Daoy (cell line): ENCODE data around the gene NT5C1B. TPM values are rescaled to one million over a fixed set of nuclear protein-coding genes. Genes with fewer than 3 reads are reported as not detected.

Experiments used
- DNase-seq: peaks from one replicate; pipeline ENCODE4 v3.0.0-alpha.2; 2015; ENCODE audit warnings: low read depth
- total RNA-seq: library from RNA; depleted of rRNA; stranded (reverse); fragments of >200 nt; shearing (Covaris generic); gene quantifications from 2 replicates; pipeline ENCODE4 v1.2.3, GENCODE V29; 2014

Gene NT5C1B
- total RNA-seq, 1 experiment from 2014 or later: not detected

DNA sequence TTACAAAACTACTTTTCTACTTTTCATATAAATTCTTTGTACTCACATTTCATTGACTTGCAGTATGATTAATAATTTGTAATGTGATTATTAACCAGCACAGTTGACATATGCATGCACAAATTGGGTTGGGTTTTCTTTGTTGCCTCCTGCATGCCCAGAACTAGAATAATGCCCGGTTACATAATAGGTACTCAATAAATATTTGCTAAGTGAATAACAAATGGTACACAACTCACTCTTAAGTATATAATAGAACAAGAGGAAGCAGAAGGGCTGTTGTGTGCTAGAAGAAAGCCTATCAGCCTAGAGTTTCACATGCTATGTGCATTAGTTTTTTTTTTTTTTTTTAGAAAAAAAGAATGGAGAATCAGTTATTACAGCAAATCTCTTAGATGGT is 38.2 kb downstream of the NT5C1B start:
- no peak for DNase-seq

DNA sequence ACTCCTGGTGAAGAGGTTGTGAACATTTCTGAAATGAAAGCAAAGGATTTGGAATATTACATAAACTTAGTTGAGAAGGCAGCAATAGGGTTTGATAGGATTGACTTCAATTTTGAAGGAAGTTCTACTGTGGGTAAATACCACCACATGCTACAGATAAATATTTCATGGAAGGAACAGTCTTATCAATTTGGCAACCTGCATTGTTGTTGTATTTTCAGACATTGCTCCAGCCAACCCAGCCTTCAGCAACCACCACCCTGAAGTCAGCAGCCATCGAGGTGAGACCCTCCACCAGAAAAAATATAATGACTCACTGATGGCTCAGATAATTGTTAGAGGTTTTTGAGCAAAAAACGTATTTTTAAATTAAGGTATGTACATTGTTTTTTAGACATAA is 38.9 kb downstream of the NT5C1B start:
- DNase-seq: no peak

DNA sequence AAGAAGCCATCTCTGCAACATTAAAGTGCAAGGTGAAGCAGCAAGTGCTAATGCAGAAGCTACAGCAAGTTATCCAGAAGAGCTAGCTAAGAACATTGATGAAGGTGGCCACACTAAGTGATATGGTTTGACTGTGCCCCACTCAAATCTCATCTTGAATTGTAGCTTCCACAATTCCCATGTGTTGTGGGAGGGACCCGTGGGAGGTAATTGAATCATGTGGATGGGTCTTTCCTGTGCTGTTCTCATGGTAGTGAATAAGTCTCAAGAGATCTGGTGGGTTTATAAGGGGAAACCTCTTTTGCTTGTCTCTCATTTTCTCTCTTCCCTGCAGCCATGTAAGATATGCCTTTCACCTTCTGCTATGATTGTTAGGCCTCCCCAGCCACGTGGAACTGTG is 40.3 kb downstream of the NT5C1B start:
- DNase-seq: no peak

DNA sequence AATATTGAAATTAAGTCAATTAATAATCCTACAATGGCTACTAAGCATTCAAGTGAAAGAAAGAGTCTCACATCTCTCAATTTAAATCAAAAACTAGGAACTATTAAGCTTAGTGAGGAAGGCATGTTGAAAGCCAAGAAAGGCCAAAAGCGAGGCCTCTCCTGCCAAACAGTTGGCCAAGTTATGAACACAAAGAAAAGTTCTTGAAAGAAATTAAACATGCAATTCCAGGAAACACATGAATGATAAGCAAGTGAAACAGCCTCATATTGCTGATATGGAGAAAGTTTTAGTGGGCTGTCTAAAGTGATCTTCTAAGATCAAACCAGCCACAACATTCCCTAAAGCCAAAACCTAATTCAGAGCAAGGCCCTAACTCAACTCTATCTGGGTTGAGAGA is 40.7 kb downstream of the NT5C1B start:
- no peak for DNase-seq

DNA sequence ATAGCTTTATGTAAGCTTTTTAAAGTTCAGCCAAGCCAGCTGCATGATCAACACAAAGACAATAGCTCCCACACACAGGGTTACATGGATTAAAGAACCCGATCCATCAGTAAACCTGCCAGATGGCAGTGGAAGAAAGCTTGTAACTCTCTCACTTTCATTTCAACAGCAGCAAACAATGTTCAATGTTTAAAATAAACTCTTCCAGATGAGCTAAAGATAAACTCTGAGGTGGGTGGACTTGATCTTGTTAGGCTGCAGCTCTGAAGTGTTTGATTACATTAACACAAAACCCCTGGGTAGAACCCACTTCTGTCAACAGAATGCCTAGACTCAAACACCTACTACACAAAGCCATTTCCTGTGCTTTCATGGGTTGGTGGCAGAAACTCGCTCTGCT is 42.8 kb downstream of the NT5C1B start:
- no peak for DNase-seq

DNA sequence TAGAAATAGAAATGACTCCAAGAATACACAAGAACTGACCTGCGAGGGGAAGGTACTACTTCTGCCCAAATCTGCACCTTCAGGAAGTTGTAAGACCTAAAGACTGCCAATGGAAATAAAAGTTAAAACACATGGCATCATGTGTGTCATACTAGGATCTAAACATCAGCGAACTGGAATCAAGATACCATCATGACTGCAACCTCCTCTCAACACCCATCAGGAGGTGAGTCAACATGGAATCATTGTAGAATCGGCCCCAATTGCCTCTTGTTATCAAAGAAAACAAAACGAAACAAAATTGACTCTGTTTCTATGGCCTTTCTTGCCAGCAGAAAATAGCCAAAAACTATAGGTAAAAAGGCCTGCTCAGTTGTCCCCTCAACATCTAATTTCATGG is 44.0 kb downstream of the NT5C1B start:
- peak; percentile 61 for DNase-seq

DNA sequence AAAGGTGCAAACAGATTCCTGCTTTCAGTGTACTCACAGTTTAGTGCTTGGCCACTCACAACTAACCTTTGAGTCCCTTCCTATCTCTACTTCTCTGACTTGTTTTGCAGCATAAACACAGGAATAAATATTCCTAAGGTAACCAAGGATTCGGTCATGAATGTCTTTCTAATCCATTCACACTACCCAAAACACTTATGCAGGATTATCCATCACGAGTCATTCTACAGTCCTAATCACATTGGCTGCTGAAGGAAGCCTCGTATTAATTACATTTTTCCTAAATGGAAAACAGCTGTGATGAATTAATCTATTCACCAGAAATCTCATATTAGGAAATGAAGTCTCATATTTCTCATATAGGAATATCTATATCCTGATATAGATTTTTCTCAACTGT is 45.2 kb downstream of the NT5C1B start:
- DNase-seq: no peak

DNA sequence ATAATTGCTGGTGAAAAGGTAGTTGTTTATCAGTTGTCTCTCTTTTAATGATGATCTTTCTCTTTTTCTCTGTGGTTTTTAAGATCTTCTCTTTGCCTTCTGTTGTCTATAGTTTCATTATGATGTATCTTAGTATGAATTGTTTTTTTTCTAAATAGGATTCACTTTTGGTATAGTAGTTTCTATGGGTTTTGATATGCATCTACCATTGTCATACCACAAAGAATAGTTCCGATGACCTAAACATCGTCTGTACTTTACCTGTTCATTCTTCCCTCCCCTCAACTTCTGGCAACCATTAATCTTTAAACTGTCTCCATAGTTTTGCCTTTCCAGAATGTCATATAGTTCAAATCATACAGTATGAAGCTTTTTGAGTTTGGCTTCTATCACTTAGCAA is 48.5 kb downstream of the NT5C1B start:
- DNase-seq: no peak

DNA sequence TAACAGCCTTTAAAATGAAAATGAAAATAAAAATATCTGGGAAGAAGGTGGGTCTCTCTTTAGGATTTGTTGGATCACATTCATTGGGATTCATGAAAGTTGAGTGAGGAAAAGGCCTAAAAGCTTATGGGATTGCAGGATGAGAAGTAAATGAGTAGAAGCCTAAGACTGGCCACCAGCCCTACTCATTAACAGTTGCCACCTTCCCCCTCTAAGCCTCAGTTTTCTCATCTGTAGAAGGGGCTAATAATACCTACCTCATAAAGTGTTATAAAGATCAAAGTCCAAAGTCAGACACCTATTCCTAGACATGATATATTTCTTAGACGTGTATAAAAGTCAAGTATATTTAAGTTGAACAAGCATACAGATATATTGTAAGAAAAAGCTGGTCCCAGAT is 52.7 kb downstream of the NT5C1B start:
- no peak for DNase-seq

DNA sequence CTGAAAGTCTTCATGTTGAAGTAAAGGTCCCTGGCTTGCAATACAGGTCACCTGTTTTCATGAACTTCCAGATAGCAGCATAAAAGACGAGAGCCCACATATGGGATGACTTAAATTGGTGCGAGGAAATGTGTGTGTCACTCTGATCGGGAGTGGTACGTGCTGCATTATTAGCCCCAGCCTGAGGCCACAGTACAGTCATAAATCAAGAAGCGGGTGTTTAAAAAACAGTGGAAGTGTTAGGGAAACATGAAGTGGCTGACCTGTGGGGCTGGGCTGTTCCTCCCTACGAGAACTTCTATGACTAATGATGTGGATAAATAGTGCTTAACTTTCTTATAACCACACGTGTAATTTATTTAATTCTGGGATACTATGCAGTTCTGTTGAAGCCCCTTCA is 53.3 kb downstream of the NT5C1B start:
- peak; percentile 11 for DNase-seq

DNA sequence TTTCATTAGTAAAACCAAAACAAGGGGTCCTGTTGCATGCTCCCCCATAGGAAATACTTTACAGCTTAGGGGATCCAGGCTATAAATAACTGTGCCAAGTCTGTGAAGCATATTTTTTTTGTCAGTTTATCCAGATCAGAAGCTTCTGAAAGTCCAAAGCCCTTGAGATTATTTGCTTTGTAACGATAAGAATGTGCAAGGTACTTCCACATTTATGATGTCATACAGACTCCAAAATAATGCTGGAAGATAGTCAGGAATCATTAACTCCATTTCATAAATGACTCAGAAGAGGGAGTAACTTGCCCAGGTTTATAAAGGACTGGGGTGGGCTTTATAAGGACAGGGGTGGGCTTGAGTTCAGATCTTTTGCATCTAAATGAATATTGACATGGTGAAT is 58.2 kb downstream of the NT5C1B start:
- no peak for DNase-seq

DNA sequence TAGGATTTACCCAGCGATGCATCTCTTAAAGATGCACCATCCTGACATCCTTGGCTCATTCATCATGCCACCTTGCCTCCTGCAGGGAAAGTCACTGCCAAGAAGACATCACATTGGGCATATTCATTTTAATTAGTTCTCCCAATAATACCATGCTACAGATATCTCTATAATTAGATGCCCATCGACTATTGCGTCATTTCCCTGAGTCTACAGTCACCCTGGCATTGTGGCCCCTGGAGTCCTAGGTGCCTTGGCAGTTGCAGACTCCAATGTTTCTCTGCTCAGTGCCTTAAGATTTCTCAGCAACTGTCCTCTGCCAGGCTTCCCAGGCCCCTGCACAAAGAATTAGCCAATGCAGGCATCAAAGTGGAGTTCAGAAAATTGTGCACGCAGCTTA is 61.5 kb downstream of the NT5C1B start:
- no peak for DNase-seq

DNA sequence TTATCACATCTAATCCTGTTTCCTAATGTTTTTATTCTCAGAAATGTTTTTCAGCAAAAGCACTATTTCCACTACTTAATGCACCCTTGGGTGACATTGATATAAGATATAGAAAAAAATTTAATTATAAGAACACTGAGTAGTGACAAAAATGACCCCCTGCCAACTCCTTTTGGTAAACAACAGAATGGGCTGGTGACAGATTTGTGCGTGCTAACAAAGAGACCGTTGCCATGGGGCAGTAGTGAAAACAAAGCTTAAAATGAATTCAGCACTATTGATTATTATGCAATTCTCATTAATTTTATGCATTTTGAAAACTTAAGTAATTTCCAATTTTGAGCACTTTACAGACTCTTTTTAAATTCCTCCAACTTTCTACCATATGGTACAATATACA is 62.0 kb downstream of the NT5C1B start:
- DNase-seq: no peak

DNA sequence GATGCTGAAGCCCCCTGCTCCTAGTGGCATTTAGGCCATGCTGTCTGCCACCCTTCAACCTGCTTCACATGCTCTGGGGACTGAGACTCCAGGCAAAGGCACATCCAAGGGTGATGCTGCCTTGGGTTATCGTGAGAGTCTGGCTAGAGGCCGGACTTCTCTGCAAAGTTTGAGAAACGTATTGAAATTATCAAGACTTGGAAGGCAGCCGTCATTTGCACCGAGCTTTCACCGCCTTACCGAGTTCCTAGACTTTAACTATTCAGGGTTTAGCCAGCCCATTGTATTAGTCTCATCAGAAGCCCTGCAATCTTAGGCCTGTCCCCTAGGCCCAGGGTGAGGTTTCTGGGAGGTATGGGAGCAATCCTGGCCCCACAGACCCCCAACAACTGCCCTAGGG is 62.9 kb downstream of the NT5C1B start:
- DNase-seq: no peak

DNA sequence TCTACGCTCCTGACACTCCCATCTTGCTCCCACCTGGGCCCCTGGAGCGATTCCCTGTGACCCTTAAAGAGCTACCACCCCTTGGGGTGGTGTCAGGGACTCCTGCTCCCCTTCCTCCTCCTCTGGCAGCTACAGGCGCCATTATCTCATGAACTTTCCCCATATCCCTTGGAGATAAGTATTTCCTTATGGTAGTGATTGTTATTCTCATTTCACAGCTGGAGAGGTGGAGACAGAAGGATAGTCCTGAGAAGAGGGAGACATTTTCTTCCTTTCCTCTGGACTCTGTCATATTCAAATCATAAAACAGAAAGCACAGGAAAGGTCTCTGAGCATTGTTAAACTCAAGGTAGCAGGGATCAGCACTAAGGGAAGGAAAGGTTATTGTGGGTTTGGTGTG is 63.5 kb downstream of the NT5C1B start:
- no peak for DNase-seq

DNA sequence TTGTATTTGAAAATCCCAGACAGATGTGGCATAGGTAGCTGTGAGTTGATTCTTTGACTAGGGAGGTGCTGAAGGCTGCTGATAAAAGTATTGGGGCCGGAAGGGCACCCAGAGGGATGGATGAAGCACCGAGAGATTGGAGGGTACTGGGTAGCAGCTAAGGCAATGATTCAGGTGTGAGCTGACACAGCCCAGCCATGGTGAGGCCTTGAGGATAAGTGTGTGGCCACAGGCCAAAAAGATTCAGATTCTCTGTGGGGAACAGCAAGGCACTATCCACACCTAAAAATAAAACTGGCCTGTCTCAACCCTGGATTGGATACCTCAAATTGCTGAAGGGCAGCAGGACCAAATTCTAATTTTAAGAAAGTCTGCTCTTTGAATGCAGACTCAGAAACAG is 64.1 kb downstream of the NT5C1B start:
- DNase-seq: no peak

DNA sequence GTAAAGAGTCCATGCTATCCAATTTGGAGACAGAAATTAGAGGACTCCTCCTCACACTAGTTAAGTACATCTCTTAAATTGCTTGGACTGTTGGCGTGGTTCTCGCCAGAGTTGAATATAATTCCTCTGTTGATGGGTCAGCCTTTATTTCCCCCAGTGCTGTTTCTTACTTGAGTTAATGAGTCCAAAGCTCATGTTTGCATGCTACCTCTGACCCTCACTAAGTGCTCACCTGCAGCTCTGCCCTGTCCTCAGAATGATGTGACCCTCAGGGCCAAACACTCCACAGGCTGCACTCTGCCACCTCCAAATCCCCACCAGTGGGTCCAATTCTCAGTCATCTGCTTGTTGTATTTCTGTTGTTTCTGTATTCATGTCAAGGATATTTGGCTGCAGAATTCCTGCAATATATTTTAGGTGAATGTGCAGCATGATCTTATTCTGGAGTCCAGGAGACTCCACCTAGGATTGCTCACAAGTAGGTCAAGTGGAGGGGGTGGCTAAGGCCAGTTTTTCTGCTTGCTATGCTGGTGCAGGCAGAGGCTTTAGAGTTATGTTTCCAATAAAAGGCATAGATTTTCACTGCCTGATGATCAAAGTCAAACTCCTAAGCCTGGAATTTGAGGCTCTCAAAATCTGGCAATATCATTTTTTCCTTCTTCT is 66.8 kb downstream of the NT5C1B start:
- no peak for DNase-seq

DNA sequence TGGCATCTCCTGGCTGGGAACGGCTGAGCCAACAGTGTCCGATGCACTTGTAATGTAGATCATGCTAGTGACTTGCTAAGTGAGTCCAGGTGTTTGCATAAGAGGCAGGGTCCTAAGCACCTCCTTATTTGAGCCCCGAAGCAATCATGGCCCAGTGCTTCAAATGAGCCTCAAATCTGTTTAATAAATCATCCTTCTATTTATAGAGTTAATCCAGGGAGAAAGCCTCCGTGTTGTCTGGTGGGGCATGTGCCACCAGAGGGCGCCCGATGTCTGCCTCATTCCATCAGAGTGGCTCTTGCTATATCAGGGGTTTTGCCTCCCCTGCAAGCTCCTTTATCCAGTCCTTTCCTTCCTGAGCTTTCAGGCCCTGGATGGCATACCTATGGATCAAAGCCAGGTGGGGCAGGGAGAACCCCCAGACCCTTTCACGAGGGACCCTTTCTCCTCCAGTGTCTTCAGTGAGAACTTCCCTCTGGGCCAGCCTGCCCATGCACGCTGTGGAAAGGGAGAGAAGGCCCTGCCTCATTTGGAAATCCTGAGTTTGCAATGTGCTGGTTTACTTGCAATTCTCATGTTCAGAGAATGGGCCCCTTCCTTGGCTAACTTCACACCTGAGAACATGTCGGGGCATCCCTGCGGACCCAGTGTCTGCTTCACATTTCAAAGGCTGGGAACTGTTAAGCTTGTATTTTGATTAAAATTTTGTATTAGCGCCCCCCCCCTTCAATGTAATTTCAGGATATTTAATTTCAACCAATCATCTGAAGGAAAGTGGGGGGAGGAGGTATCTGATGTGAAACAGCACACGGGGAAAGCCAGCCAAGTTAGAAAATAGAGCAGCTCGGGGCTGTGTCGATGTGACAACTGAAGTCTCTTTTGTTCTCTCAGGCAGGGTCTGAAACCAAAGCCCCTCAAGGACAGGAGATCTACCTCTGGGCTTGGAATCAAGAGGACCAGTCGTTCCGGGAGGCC is 68.6 kb downstream of the NT5C1B start:
- DNase-seq: peak; percentile 77

DNA sequence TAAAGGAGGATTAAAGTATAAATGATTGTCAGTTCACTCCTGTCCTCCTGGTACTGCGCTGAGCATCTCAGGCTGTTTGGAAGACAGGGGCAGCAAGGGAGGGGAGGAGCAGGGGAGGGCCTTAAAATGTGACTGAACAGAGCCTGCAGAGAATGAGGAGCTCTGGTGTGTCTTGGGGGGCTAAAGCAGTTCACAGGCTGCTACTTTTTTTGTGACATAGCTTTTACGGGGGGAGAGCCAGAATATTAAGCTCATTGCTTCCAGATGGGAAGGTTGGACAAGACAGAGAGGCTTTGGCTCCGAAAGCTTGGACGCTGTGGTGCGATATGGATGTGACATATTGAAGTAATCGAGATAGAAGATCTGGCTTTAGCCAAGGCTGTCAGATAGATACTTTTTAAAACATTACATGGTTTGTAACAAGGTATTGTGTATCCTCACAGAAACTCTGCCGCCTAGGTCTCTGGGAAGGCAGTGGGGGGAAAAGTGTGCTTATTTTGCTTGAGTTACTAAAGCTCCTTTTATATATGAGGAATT is 69.4 kb downstream of the NT5C1B start:
- DNase-seq: no peak

DNA sequence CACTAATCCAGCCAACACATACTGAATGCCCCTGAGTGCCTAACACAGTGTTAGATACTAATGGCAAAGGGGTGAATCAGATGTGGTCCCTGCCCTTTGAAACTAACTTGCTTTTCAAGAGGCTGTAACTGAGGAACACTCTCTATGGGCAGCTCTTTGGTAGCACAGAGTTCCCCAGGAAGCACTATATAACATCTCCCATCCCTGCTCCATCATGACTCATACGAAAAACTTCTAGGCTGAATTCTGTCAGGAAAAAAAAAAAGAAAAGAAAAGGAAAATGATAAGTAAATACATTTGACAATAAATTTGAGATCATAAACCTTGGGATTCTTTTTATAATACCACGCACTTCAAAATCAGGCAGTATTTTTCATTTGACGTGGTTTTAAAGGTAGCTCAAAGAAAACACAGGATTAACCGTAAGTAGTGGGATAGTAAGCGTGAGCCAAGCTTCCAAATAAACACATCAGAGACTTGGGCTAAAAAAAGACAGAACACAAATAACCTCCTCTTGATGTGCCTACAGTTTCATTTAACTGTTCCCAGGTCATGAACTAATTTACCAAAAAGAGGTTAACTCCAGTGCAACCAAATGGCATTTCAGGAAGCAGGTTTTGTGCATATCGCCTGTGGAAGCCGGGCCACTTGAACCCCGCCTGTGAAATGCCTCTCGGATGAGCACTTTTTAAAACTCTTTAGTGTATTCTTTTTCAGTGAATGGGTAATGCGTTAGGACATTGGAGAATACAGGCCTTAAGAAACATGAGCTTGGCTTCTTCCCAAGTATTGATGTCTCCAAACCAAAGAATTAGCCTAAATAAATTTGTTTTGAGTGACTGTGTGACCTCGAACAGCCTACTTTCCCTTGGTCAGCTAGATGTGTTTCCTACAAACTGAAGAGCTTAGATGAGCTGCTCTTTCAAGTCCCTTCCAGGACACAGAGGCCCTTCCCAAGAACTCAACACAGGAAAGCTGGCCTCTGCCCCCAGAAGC is 71.0 kb downstream of the NT5C1B start:
- peak; percentile 15 for DNase-seq

DNA sequence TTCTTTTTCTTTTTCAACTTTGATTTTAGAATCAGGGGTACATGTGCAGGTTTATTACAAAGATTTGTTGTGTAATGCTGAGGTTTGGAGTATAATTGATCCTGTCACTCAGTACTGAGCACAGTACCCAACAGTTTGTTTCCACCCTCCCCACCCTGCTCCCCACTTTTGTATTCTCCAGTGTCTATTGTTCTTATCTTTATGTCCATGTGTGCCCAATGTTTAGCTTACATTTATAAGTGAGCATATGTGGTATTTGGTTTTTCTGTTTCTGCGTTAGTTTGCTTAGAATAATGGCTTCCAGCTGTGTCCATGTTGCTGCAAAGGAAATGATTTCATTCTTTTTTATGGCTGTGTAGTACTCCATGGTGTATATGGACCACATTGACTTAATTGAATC is 72.0 kb downstream of the NT5C1B start:
- no peak for DNase-seq

DNA sequence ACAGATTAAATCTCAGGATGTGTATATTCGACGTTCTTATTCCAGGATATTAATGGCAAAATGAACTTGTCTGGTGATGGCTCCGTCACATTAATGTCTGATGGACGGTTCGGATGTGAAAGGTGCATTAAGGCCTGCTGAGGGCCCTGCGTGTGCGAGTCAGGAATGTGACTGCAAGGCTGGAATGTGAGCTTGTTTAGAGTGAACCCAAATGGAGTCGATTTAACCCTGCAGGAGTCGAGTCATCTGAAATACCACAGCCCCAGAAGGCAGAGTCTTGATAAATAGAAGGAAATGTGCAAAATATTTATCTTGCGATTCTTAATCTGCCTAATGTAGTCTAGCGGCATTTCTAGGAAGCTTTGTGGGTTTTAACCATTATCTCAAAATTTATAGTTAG is 73.3 kb downstream of the NT5C1B start:
- DNase-seq: peak; percentile 20
